ENCODE data around the gene TMEM109. TPM values are rescaled to one million over a fixed set of nuclear protein-coding genes. Genes with fewer than 3 reads are reported as not detected.
A peak's percentile ranks its signal among the peaks of the same experiment; 100 is the strongest.

The TMEM109 gene
- total and polyA plus RNA-seq, 4 experiments from 2014 or later = 66.9 to 333 (median 131) TPM

GRCh38 chr11:60912223-60912850 lies 1.6 kb upstream of the TMEM109 start:
- no peaks in the 10 kb centered on the region for H3K9me3 Mint-ChIP-seq
- Histone ChIP-seq H3K4me3 (ENCODE audit: low read length in 2 of 2) (no peak overlapping the region), H3K9me3 (ENCODE audit: control insufficient read depth in 1 of 2, low read length in 2 of 2) (no peaks in the 10 kb centered on the region), H3K4me1 (ENCODE audit: insufficient read depth, low read length) (peaks cover 47% of the 10 kb centered on the region), H3K27ac (ENCODE audit: low read depth, low read length) (peak overlapping the region; percentile 96), H3K36me3 (ENCODE audit: insufficient read depth, low read length) (no peaks in the 10 kb centered on the region), H3K27me3 (ENCODE audit: insufficient read depth, low read length) (no peaks in the 10 kb centered on the region)
- H3K36me3 Mint-ChIP-seq = peaks cover 3 to 16% of the 10 kb centered on the region in 2 donors
- H3K4me3 Mint-ChIP-seq = peak overlapping the region; percentile 17 to 100 (median 57)
- H3K4me1 Mint-ChIP-seq = peaks cover 31 to 76% (median 46%) of the 10 kb centered on the region in 4 donors
- DNase-seq = peak; percentile 56 to 68 (median 63)
- H3K27me3 Mint-ChIP-seq = no peaks in the 10 kb centered on the region
- intact Hi-C loops (cut with micrococcal nuclease) = no loop called here
- CTCF ChIA-PET (ENCODE audit: partially characterized antibody) = interaction anchor here (0.7 to 5.2 kb wide), 3 partner anchors 9 to 200 kb away, joined by 3 to 117 read pairs (median 3); partner anchors contain the start of gene PRPF19
- POLR2A ChIA-PET (ENCODE audit: partially characterized antibody) = interaction anchor here (0.6 to 4.8 kb wide), 16 partner anchors 9 to 1718 kb away, joined by 3 to 111 read pairs (median 5); partner anchors contain the start of genes CD6, CYB561A3, PRPF19 and TMEM138
- H3K27ac Mint-ChIP-seq = peak overlapping the region; percentile 87 to 98 (median 92)

DNA sequence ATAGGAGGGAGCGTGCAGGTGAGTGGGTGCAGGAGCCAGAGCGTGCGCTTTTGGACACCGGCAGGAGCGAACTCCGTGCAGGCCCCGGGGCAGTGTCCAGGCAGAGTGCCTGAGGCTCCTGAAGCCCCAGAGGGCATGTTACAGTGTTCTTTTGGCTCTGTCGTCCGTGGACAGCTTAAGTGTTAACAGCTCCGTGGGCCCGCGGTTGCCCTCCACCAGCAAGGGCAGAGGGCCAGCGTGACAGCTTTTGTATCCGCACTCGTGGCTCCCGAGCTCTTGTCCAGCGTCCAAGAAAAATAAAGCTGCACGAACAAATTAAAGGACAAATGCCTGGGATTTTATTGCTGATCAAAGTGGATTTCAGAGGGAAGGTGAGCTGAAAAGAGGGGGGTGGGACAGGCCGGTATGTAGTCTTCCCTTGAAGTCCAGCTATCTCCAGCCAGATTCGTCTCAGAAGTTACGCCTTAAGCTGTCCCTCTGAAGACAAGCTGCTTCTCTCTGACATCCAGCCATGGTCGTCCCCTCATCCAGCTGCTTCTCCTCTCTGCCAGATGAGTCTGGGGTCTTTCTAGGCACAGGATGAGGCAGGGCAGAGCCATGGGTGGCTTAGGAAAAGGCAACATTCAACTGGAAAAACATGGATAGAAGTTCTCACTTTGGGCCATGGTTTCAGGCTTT lies 968 bp upstream of the TMEM109 start:
- POLR2A ChIA-PET (ENCODE audit: partially characterized antibody) = interaction anchor here (0.6 to 4.8 kb wide), 27 partner anchors 10 to 1055 kb away, joined by 3 to 111 read pairs (median 5); partner anchors contain the start of genes CD5, CD6, CPSF7 and CYB561A3
- H3K4me1 Mint-ChIP-seq = peaks cover 31 to 74% (median 44%) of the 10 kb centered on the region in 4 donors

DNA sequence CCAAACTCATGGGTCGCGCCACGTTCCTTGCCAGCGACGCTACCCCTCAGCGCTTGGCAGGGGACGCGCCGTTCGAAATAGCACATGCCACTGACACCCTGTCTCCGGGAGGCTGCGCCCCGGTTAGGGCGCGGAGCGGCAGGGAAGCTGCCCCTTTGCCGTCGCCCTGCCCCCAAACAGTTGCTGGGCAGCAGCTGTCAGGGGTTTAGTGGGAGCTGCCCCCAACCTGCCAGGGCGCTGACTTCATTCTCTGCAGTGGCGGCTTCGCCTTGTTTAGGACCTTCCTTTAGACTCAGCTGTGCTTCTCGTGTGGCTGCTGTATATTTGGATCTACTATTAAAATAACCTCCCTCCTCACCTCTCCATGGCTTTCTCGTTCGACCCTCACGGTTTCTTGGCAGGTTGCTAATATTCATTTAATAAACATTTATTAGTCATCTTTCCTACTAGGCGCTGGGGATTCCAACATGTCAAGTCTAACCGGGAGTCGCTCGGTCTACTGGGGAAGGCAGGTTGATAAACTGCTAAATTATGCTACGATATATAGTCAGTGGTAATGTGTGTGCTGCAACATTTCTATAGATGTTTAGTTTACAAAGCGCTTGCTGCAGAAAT lies 782 bp downstream of the TMEM109 start:
- peak overlapping the region; percentile 96 for H3K27ac ChIP-seq (ENCODE audit: low read depth, low read length)
- H3K27me3 ChIP-seq (ENCODE audit: insufficient read depth, low read length) = no peaks in the 10 kb centered on the region
- Mint-ChIP-seq H3K4me3 (peak overlapping the region; percentile 88 to 97 (median 92)), H3K27me3 (no peaks in the 10 kb centered on the region), H3K27ac (peak overlapping the region; percentile 82 to 96 (median 94)), H3K36me3 (peaks cover 12 to 32% of the 10 kb centered on the region in 2 donors), H3K4me1 (peaks cover 31 to 65% (median 44%) of the 10 kb centered on the region in 4 donors), H3K9me3 (no peaks in the 10 kb centered on the region)
- intact Hi-C loops (cut with micrococcal nuclease) = loop anchor here (1.0 to 2.0 kb wide), 6 partner anchors 8 to 273 kb away; partner anchors contain the start of genes CD6, PRPF19, SLC15A3 and VPS37C
- H3K36me3 ChIP-seq (ENCODE audit: insufficient read depth, low read length) = peaks cover 7% of the 10 kb centered on the region
- H3K9me3 ChIP-seq (ENCODE audit: control insufficient read depth in 1 of 2, low read length in 2 of 2) = no peaks in the 10 kb centered on the region
- ChIA-PET POLR2A (ENCODE audit: partially characterized antibody) (interaction anchor here (0.7 to 4.8 kb wide), 26 partner anchors 7 to 515 kb away, joined by 3 to 111 read pairs (median 5); partner anchors contain the start of genes CD5, CPSF7, CYB561A3 and PRPF19), CTCF (ENCODE audit: partially characterized antibody) (interaction anchor here (0.7 to 5.2 kb wide), 19 partner anchors 12 to 419 kb away, joined by 3 to 117 read pairs (median 4); partner anchors contain the start of gene PRPF19)
- peaks cover 47% of the 10 kb centered on the region for H3K4me1 ChIP-seq (ENCODE audit: insufficient read depth, low read length)
- peak overlapping the region; percentile 79 to 96 for H3K4me3 ChIP-seq (ENCODE audit: low read length in 2 of 2)
- peak in 4 of 5 donors; percentile 32 to 57 (median 43) for DNase-seq

More for the DNA sequence above, 968 bp upstream of the TMEM109 start:
- intact Hi-C loops (cut with micrococcal nuclease) = no loop called here
- H3K4me1 ChIP-seq (ENCODE audit: insufficient read depth, low read length) = peaks cover 47% of the 10 kb centered on the region
- Mint-ChIP-seq H3K36me3 (peaks cover 3 to 19% of the 10 kb centered on the region in 2 donors), H3K4me3 (peak overlapping the region in 7 of 8 donors; percentile 56 to 100 (median 98)), H3K27ac (peak overlapping the region; percentile 87 to 99 (median 97)), H3K27me3 (no peaks in the 10 kb centered on the region), H3K9me3 (no peaks in the 10 kb centered on the region)
- H3K27ac ChIP-seq (ENCODE audit: low read depth, low read length) = peak overlapping the region; percentile 96
- no peak for DNase-seq
- no peaks in the 10 kb centered on the region for H3K9me3 ChIP-seq (ENCODE audit: control insufficient read depth in 1 of 2, low read length in 2 of 2)
- peak overlapping the region; percentile 79 to 96 for H3K4me3 ChIP-seq (ENCODE audit: low read length in 2 of 2)
- CTCF ChIA-PET (ENCODE audit: partially characterized antibody) = interaction anchor here (0.7 to 5.2 kb wide), 13 partner anchors 10 to 423 kb away, joined by 3 to 117 read pairs (median 3); partner anchors contain the start of gene PRPF19
- no peaks in the 10 kb centered on the region for H3K27me3 ChIP-seq (ENCODE audit: insufficient read depth, low read length)
- no peaks in the 10 kb centered on the region for H3K36me3 ChIP-seq (ENCODE audit: insufficient read depth, low read length)

DNA sequence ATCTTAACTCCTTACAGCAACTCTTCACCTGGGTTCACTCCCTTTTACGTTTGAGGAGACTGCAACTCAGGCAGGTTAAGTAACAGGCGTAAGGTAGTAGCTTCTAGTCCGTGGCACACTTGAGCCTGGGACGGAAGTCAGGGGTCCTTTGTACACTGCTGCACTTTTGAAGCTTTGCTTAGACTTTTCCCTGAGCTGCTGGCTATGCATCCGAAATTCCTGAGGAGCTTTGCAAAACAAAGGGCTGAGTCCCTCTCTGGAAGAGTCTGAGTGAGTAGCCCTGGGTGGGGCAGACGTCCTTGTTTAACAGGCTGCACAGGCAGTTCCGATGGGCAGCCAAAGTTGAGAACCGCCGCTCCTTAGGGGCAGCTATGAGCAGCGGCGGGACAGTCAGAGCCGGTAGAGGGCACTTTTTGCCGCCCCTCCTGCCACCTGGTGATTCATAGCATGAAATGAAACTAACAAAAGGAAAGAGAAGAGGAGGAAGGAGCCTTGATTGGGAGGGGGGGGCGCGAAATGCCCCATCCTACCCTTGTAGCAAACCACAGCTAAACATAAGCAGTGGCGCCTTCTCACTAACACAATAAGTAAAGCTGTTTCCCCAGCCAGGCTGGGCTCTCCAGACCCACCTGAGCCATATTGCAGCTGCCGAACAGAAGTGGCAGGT lies 1.4 kb downstream of the TMEM109 start:
- no peaks in the 10 kb centered on the region for H3K9me3 ChIP-seq (ENCODE audit: control insufficient read depth in 1 of 2, low read length in 2 of 2)
- H3K27me3 Mint-ChIP-seq = no peaks in the 10 kb centered on the region
- no peaks in the 10 kb centered on the region for H3K27me3 ChIP-seq (ENCODE audit: insufficient read depth, low read length)
- peaks cover 47% of the 10 kb centered on the region for H3K4me1 ChIP-seq (ENCODE audit: insufficient read depth, low read length)
- POLR2A ChIA-PET (ENCODE audit: partially characterized antibody) = interaction anchor here (0.7 to 4.8 kb wide), 25 partner anchors 8 to 477 kb away, joined by 3 to 111 read pairs (median 5); partner anchors contain the start of genes CD5, CYB561A3, PRPF19 and TMEM132A
- peaks cover 18 to 38% of the 10 kb centered on the region in 2 donors for H3K36me3 Mint-ChIP-seq
- CTCF ChIA-PET (ENCODE audit: partially characterized antibody) = interaction anchor here (0.6 to 5.2 kb wide), 26 partner anchors 9 to 419 kb away, joined by 3 to 117 read pairs (median 3); partner anchors contain the start of genes PRPF19 and TMEM132A
- no peaks in the 10 kb centered on the region for H3K9me3 Mint-ChIP-seq
- H3K36me3 ChIP-seq (ENCODE audit: insufficient read depth, low read length) = peaks cover 14% of the 10 kb centered on the region
- DNase-seq = peak; percentile 63 to 86 (median 68)
- peak overlapping the region; percentile 79 to 96 for H3K4me3 ChIP-seq (ENCODE audit: low read length in 2 of 2)
- intact Hi-C loops (cut with micrococcal nuclease) = loop anchor here (1.0 to 2.0 kb wide), 5 partner anchors 37 to 272 kb away; partner anchors contain the start of genes CD6, SLC15A3 and VPS37C
- peak overlapping the region; percentile 82 to 96 (median 94) for H3K27ac Mint-ChIP-seq
- peak overlapping the region; percentile 88 to 97 (median 92) for H3K4me3 Mint-ChIP-seq
- H3K27ac ChIP-seq (ENCODE audit: low read depth, low read length) = peak overlapping the region; percentile 96
- H3K4me1 Mint-ChIP-seq = peaks cover 31 to 64% (median 44%) of the 10 kb centered on the region in 4 donors

- Mint-ChIP-seq H3K27me3 (no peaks in the 10 kb centered on the region), H3K4me3 (peak overlapping the region in 4 of 8 donors; percentile 16 to 55 (median 38)), H3K4me1 (peaks cover 26 to 52% (median 39%) of the 10 kb centered on the region in 4 donors), H3K36me3 (peaks cover 32 to 52% of the 10 kb centered on the region in 2 donors), H3K27ac (peak overlapping the region in 6 of 7 donors; percentile 14 to 82 (median 50)), H3K9me3 (no peaks in the 10 kb centered on the region)
- H3K9me3 ChIP-seq (ENCODE audit: control insufficient read depth in 1 of 2, low read length in 2 of 2) = no peaks in the 10 kb centered on the region
- intact Hi-C loops (cut with micrococcal nuclease) = no loop called here
- H3K4me1 ChIP-seq (ENCODE audit: insufficient read depth, low read length) = peaks cover 39% of the 10 kb centered on the region
- no peak for DNase-seq
- H3K27me3 ChIP-seq (ENCODE audit: insufficient read depth, low read length) = no peaks in the 10 kb centered on the region
- peaks cover 27% of the 10 kb centered on the region for H3K36me3 ChIP-seq (ENCODE audit: insufficient read depth, low read length)
- H3K27ac ChIP-seq (ENCODE audit: low read depth, low read length) = no peak overlapping the region
- H3K4me3 ChIP-seq (ENCODE audit: low read length in 2 of 2) = no peak overlapping the region
- ChIA-PET POLR2A (ENCODE audit: partially characterized antibody) (interaction anchor here (0.6 to 4.8 kb wide), 3 partner anchors 14 to 213 kb away, joined by 3 to 111 read pairs (median 12); partner anchors contain the start of gene PRPF19), CTCF (ENCODE audit: partially characterized antibody) (interaction anchor here (1.2 to 5.2 kb wide), 4 partner anchors 14 to 212 kb away, joined by 3 to 117 read pairs (median 4); partner anchors contain the start of gene PRPF19)
Observed at GRCh38 chr11:60916669-60917206, 2.8 kb downstream of the TMEM109 start.

DNA sequence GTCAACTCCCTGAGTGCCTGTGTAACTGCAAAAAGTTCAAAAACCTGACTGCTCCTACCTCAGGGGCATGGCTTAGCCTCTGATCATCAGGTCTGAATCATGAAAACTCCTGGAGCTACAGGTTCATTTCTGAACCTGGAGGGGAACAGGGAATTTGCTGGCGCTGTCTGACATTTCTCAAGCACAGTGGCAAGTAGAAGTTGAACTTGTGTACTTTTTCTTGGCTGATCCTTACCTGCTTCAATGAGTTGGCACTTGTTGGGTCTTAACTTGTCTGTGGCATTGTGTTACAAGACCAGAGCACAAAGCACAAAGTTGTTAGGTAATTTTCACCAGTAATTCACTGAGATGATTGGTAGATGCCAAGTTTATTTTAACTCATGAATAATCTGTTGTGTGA lies 3.3 kb downstream of the TMEM109 start:
- H3K27ac Mint-ChIP-seq = peak overlapping the region in 5 of 7 donors; percentile 14 to 82 (median 43)
- POLR2A ChIA-PET (ENCODE audit: partially characterized antibody) = interaction anchor here (0.6 to 3.1 kb wide), 2 partner anchors 119 to 212 kb away, joined by 3 to 12 read pairs; no protein-coding TSS in a partner anchor
- Histone ChIP-seq H3K4me1 (ENCODE audit: insufficient read depth, low read length) (peaks cover 34% of the 10 kb centered on the region), H3K36me3 (ENCODE audit: insufficient read depth, low read length) (peaks cover 33% of the 10 kb centered on the region), H3K27me3 (ENCODE audit: insufficient read depth, low read length) (no peaks in the 10 kb centered on the region), H3K27ac (ENCODE audit: low read depth, low read length) (no peak overlapping the region), H3K4me3 (ENCODE audit: low read length in 2 of 2) (no peak overlapping the region), H3K9me3 (ENCODE audit: control insufficient read depth in 1 of 2, low read length in 2 of 2) (no peaks in the 10 kb centered on the region)
- H3K27me3 Mint-ChIP-seq = peaks cover 0 to 2% of the 10 kb centered on the region in 2 donors
- peaks cover 20 to 46% (median 35%) of the 10 kb centered on the region in 4 donors for H3K4me1 Mint-ChIP-seq
- H3K4me3 Mint-ChIP-seq = peak overlapping the region in 3 of 8 donors; percentile 5 to 55 (median 55)
- intact Hi-C loops (cut with micrococcal nuclease) = no loop called here
- H3K9me3 Mint-ChIP-seq = no peaks in the 10 kb centered on the region
- CTCF ChIA-PET (ENCODE audit: partially characterized antibody) = interaction anchor here (1.1 to 1.4 kb wide), 2 partner anchors 12 to 211 kb away, joined by 3 read pairs; no protein-coding TSS in a partner anchor
- no peak for DNase-seq
- H3K36me3 Mint-ChIP-seq = peaks cover 37 to 56% of the 10 kb centered on the region in 2 donors
